HG03159 (cell line): ENCODE data around the gene DAB2IP.

Source experiments
- ATAC-seq: cut with Tn5 transposase; IDR thresholded peaks from one replicate; pipeline ENCODE4 v1.9.1; 2021; ENCODE audit warnings: mild to moderate bottlenecking, moderate library complexity; ENCODE audit not compliant: unreplicated experiment

The DAB2IP gene

DNA sequence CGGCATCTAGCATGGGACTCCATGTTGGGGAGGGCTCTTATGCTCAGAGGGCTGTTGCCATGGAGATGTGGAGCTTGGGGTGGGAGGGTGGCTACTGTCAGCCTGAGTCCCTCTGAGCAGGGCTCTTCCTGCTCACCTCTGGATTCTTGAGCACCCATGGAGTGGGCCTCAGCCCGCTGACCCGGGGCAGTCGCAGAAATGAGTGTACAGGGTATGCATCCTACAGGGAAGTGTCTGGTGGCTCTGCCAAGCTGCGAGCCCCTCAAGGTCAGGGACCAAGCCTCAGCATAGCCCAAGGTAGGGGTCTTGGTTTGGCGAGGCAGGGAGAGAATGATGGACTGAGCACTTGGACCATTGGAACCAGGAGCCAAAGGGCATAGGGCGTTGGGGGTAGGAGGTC, 104.1 kb downstream of the DAB2IP start:
- no peak for ATAC-seq

DNA sequence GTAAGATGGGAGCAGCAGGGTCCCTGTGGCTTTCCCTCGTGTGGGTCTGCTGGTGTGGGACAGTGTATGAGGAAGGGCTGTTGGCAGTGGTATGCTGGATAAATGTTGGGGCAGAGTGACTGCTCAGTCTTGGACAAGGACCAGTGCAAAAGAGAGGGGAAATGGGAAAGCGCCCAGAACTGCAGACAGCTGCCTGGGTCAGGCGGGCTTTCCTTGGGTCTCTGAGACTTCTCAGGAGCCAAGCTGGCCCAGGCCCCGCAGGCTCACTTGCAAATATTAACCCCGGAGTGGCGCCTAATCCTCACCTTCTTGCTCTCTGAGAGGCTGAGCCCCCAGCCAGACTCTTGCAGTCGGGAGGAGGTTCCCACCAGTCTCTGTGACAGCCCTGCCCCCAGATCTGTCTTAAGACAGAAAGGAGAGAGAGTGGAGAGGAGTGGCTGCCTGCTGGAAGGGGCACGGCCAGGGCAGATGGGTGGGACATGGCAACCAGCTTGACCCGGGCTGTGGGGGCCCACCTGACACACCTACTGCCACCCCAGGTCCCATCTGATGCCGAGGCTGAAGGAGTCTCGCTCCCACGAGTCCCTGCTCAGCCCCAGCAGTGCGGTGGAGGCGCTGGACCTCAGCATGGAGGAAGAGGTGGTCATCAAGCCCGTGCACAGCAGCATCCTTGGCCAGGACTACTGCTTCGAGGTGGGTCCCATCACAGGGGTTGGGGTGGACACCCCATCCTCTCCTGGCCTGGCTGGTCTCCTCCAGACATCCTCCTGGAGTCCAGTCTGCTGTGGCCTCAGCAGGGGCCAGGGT, 105.2 kb downstream of the DAB2IP start:
- no peak for ATAC-seq

- no peak for ATAC-seq
Measured at GRCh38 chr9:121757281-121757585, 105.8 kb downstream of the DAB2IP start.

GRCh38 chr9:121758693-121759092, 107.3 kb downstream of the DAB2IP start:
- ATAC-seq: no peak

DNA sequence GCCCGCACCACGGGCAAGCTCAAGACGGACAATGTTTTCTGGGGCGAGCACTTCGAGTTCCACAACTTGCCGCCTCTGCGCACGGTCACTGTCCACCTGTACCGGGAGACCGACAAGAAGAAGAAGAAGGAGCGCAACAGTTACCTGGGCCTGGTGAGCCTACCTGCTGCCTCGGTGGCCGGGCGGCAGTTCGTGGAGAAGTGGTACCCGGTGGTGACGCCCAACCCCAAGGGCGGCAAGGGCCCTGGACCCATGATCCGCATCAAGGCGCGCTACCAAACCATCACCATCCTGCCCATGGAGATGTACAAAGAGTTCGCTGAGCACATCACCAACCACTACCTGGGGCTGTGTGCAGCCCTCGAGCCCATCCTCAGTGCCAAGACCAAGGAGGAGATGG, 108.6 kb downstream of the DAB2IP start:
- no peak for ATAC-seq

GRCh38 chr9:121760571-121760970, 109.1 kb downstream of the DAB2IP start:
- ATAC-seq: no peak

GRCh38 chr9:121763131-121763530, 111.7 kb downstream of the DAB2IP start:
- no peak for ATAC-seq

- no peak for ATAC-seq
Measured at GRCh38 chr9:121763561-121764370, 112.3 kb downstream of the DAB2IP start.

DNA sequence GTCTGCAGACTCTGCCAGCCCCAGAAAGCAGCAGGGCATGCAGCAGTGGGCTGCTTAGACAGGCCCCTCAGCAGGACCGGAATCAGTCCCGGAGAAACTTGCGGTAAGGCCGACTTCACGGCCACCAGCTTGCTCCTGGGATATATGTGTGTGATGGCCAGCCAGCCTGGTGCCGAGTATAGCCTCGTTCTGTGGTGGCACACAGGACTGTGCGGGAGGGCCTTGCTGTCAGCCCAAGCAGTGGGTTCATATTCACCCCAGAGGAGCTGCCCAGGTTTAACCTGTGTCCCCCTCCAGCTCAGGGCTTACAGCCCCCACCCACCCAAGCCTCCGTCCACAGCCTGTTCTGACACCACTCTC, 112.9 kb downstream of the DAB2IP start:
- no peak for ATAC-seq

GRCh38 chr9:121765021-121765950, 113.9 kb downstream of the DAB2IP start:
- no peak for ATAC-seq

- ATAC-seq: no peak
Measured at GRCh38 chr9:121766081-121766683, 114.7 kb downstream of the DAB2IP start.

GRCh38 chr9:121767171-121767769, 115.8 kb downstream of the DAB2IP start:
- no peak for ATAC-seq

- ATAC-seq: no peak
Measured at GRCh38 chr9:121768416-121769015, 117.1 kb downstream of the DAB2IP start.

DNA sequence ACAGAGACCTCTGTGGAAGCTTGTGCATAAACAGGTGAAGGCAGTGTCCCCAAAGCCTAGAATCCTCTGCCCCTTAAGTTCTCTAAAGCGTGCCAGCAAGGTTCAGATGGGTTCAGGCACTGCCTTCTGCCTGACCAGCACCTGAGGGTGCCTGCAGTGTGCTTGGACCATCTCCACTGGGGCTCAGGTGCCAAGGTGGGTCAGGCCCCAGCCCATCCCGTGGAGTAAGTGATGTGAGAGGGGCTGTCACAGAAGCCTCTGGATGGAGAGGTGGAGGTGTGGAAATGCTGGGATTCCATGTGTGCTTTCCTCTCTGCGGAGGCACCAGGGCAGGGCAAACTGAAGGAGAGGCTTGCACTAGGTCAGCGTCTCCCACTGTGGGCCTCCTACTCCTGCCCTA, 118.5 kb downstream of the DAB2IP start:
- ATAC-seq: no peak

- no peak for ATAC-seq
Measured at GRCh38 chr9:121770415-121771273, 119.2 kb downstream of the DAB2IP start.

- no peak for ATAC-seq
Measured at GRCh38 chr9:121771418-121771817, 120.0 kb downstream of the DAB2IP start.

DNA sequence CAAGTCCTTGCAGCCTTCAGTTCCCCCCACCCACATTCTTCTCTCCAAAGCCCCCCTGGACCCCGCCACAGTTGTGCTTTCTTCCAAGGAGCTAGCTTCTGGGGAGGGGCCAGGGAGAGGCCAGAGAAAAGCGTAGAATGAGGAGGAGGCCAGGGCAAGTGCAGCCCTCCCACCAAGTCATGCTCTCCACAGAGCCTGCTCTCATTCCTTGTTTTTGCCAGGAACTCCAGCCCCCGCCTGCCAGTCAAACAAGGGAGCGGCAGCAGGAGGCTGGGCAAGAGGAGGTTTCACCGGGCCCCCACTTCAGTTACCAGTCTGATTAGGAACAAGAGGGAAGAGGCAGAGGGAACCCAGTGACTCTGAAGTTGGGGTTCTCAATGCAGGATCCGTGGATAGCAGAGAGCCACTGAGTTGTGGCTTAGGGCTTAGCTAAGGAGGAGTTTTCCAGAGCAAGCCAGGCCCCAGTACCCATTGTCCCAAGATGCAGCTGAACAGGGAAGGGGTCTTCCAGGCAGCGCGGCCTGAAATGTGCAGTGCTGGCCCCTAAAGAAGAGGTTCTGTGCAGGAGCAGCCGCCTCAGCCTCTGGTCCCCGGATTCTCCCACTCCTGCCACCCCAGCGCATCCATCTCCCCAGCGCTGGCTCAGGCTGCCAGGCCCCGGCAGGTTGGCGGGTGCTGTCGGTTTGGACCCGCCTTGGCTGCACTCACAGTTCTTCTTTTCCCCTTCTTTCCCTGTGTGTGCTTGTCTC, 120.6 kb downstream of the DAB2IP start:
- ATAC-seq: no peak

DNA sequence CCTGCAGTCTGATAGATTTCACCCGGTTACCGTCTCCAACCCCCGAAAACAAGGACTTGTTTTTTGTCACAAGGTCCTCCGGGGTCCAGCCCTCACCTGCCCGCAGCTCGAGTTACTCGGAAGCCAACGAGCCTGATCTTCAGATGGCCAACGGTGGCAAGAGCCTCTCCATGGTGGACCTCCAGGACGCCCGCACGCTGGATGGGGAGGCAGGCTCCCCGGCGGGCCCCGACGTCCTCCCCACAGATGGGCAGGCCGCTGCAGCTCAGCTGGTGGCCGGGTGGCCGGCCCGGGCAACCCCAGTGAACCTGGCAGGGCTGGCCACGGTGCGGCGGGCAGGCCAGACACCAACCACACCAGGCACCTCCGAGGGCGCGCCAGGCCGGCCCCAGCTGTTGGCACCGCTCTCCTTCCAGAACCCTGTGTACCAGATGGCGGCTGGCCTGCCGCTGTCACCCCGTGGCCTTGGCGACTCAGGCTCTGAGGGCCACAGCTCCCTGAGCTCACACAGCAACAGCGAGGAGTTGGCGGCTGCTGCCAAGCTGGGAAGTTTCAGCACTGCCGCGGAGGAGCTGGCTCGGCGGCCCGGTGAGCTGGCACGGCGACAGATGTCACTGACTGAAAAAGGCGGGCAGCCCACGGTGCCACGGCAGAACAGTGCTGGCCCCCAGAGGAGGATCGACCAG, 121.3 kb downstream of the DAB2IP start:
- no peak for ATAC-seq
